GM23248 (cell line): ENCODE data around the gene PDE6D.

ENCODE experiments used
- EZH2 ChIP-seq: fragments of 200-600 bp; sonication (generic); IDR thresholded peaks from 2 replicates; pipeline ENCODE4 v1.6.1; 2018; ENCODE audit warnings: antibody characterized with exemption, mild to moderate bottlenecking; ENCODE audit not compliant: insufficient read depth, poor library complexity, severe bottlenecking
- EZH2phosphoT487 ChIP-seq: fragments of 200-600 bp; sonication (generic); IDR thresholded peaks from 2 replicates; pipeline ENCODE4 v1.6.1; 2018; ENCODE audit warnings: antibody characterized with exemption, moderate library complexity, mild to moderate bottlenecking, low read depth; ENCODE audit not compliant: insufficient read depth

DNA sequence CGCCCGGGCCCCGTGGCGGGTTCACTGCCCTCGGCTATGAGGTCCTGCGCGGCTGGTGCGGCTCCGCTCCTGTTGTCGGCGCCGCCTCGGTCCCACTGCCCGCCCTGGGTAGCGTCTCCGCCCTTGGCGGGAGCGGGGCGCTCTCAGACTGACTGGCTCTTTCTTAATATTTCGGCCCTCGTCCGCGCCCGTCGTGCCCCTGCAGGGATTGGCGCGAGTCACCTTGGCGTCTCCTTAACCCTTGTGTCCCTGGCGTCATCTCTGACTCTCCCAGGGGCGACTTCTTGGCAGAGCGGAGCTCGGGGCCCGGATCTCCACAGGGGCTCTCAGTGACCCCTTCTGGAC, 71.5 kb downstream of the PDE6D start:
- TF ChIP-seq EZH2phosphoT487 (no peak), EZH2 (no peak)
